Astrocyte (in vitro differentiated cells and primary cell): ENCODE results near the gene ZHX3. TPM values are rescaled to one million over a fixed set of nuclear protein-coding genes. Genes with fewer than 3 reads are reported as not detected.
A peak's percentile ranks its signal among the peaks of the same experiment; 100 is the strongest.

ENCODE experiments used
- DNase-seq: peaks from one replicate; pipeline ENCODE4 v3.0.0-alpha.2; 2010; ENCODE audit warnings: low read depth
- FAIRE-seq: peaks from 2 replicates; lab custom pipeline; 2011; peaks lifted over from hg19 to GRCh38; lab: Jason Lieb, UNC
- H2AFZ ChIP-seq: 2 replicates; pipeline ENCODE4 v1.6.0; 2012; ENCODE audit warnings: low read depth, low read length, inconsistent platforms
- H3K27ac ChIP-seq: 2 replicates; pipeline ENCODE4 v1.5.1; 2011; ENCODE audit warnings: low read depth, low read length, inconsistent platforms
- H3K27me3 ChIP-seq: 2 replicates; pipeline ENCODE4 v1.6.0; 2011; ENCODE audit warnings: low read length, inconsistent platforms; ENCODE audit not compliant: insufficient read depth
- H3K36me3 ChIP-seq: 2 replicates; pipeline ENCODE4 v1.5.1; 2011; ENCODE audit warnings: low read length, inconsistent platforms; ENCODE audit not compliant: insufficient read depth
- H3K4me1 ChIP-seq: 2 replicates; pipeline ENCODE4 v1.5.1; 2011; ENCODE audit warnings: low read length, inconsistent platforms; ENCODE audit not compliant: insufficient read depth
- H3K4me2 ChIP-seq: 2 replicates; pipeline ENCODE4 v1.6.0; 2012; ENCODE audit warnings: low read length, inconsistent platforms
- H3K4me3 ChIP-seq: 2 replicates; pipeline ENCODE4 v1.5.1; 2011; ENCODE audit warnings: low read depth, mild to moderate bottlenecking, low read length, inconsistent platforms; ENCODE audit not compliant: insufficient read depth
- H3K79me2 ChIP-seq: 2 replicates; pipeline ENCODE4 v1.6.0; 2012; ENCODE audit warnings: mild to moderate bottlenecking, low read length, inconsistent platforms; ENCODE audit not compliant: insufficient read depth
- H3K9ac ChIP-seq: 2 replicates; pipeline ENCODE4 v1.6.0; 2012; ENCODE audit warnings: mild to moderate bottlenecking, low read length, inconsistent platforms
- H3K9me3 ChIP-seq: 2 replicates; pipeline ENCODE4 v1.5.1; 2012; ENCODE audit warnings: low read depth, mild to moderate bottlenecking, low read length, inconsistent platforms; ENCODE audit not compliant: insufficient read depth
- H4K20me1 ChIP-seq: 2 replicates; pipeline ENCODE4 v1.6.0; 2012; ENCODE audit warnings: low read length, inconsistent platforms; ENCODE audit not compliant: insufficient read depth
- H3K27ac Mint-ChIP-seq: one replicate; pipeline ENCODE4 v1.8.0; 2021; ENCODE audit warnings: mild to moderate bottlenecking, mixed read lengths; ENCODE audit not compliant: unreplicated experiment
- H3K27me3 Mint-ChIP-seq: one replicate; pipeline ENCODE4 v1.8.0; 2021; ENCODE audit warnings: low read depth, mixed read lengths; ENCODE audit not compliant: unreplicated experiment
- H3K36me3 Mint-ChIP-seq: one replicate; pipeline ENCODE4 v1.8.0; 2021; ENCODE audit warnings: low read depth, mixed read lengths; ENCODE audit not compliant: unreplicated experiment
- H3K4me1 Mint-ChIP-seq: one replicate; pipeline ENCODE4 v1.8.0; 2021; ENCODE audit warnings: low read depth, mixed read lengths; ENCODE audit not compliant: unreplicated experiment
- H3K4me3 Mint-ChIP-seq: one replicate; pipeline ENCODE4 v1.8.0; 2021; ENCODE audit warnings: mild to moderate bottlenecking, moderate library complexity, mixed read lengths; ENCODE audit not compliant: unreplicated experiment
- H3K9me3 Mint-ChIP-seq: one replicate; pipeline ENCODE4 v1.8.0; 2021; ENCODE audit warnings: mild to moderate bottlenecking, mixed read lengths; ENCODE audit not compliant: unreplicated experiment
- CTCF ChIP-seq: IDR thresholded peaks from 2 replicates; pipeline ENCODE4 v1.5.1; 2011; ENCODE audit warnings: low read depth, mild to moderate bottlenecking, inconsistent platforms, low read length, moderate library complexity; ENCODE audit not compliant: insufficient read depth
- EZH2 ChIP-seq: IDR thresholded peaks from 2 replicates; pipeline ENCODE4 v1.6.1; 2012; ENCODE audit warnings: mild to moderate bottlenecking, low read length, inconsistent platforms; ENCODE audit not compliant: insufficient read depth
- total RNA-seq: library from RNA; stranded (reverse); gene quantifications from 2 replicates; pipeline ENCODE4 v1.2.1, GENCODE V29; 2021

The ZHX3 gene
- total RNA-seq, 1 donor from 2014 or later, result 41.6 TPM

- Mint-ChIP-seq H3K36me3 (peaks cover 4% of the 10 kb centered on the region), H3K27me3 (no peaks in the 10 kb centered on the region), H3K4me3 (no peak overlapping the region), H3K4me1 (peaks cover 36% of the 10 kb centered on the region), H3K9me3 (no peaks in the 10 kb centered on the region), H3K27ac (no peak overlapping the region)
- Histone ChIP-seq H2AFZ (no peak overlapping the region), H3K4me3 (no peak overlapping the region), H3K4me1 (peaks cover 37% of the 10 kb centered on the region), H4K20me1 (peaks cover 99% of the 10 kb centered on the region), H3K9ac (no peak overlapping the region), H3K9me3 (no peaks in the 10 kb centered on the region), H3K27ac (no peak overlapping the region), H3K36me3 (no peaks in the 10 kb centered on the region), H3K27me3 (no peaks in the 10 kb centered on the region), H3K4me2 (no peak overlapping the region), H3K79me2 (peaks cover 100% of the 10 kb centered on the region)
- FAIRE-seq (no peak), DNase-seq (no peak)
- TF ChIP-seq CTCF (no peak), EZH2 (no peak)
Measured at GRCh38 chr20:41142919-41143318, 174.6 kb downstream of the ZHX3 start.

GRCh38 chr20:41142245-41142644, 175.3 kb downstream of the ZHX3 start:
- peaks cover 37% of the 10 kb centered on the region for H3K4me1 ChIP-seq
- FAIRE-seq, result no peak
- no peaks in the 10 kb centered on the region for H3K27me3 ChIP-seq
- peaks cover 99% of the 10 kb centered on the region for H3K79me2 ChIP-seq
- no peak overlapping the region for H3K27ac ChIP-seq
- no peak for TF ChIP-seq EZH2
- H2AFZ ChIP-seq, result no peak overlapping the region
- Mint-ChIP-seq H3K4me1 (peaks cover 36% of the 10 kb centered on the region), H3K9me3 (no peaks in the 10 kb centered on the region), H3K27ac (no peak overlapping the region), H3K36me3 (peaks cover 4% of the 10 kb centered on the region), H3K4me3 (peak overlapping the region; percentile 13), H3K27me3 (no peaks in the 10 kb centered on the region)
- H3K9ac ChIP-seq, result no peak overlapping the region
- no peaks in the 10 kb centered on the region for H3K9me3 ChIP-seq
- no peaks in the 10 kb centered on the region for H3K36me3 ChIP-seq
- H3K4me3 ChIP-seq, result no peak overlapping the region
- H4K20me1 ChIP-seq, result peaks cover 93% of the 10 kb centered on the region
- DNase-seq, result no peak
- H3K4me2 ChIP-seq, result peak overlapping the region; percentile 96

DNA sequence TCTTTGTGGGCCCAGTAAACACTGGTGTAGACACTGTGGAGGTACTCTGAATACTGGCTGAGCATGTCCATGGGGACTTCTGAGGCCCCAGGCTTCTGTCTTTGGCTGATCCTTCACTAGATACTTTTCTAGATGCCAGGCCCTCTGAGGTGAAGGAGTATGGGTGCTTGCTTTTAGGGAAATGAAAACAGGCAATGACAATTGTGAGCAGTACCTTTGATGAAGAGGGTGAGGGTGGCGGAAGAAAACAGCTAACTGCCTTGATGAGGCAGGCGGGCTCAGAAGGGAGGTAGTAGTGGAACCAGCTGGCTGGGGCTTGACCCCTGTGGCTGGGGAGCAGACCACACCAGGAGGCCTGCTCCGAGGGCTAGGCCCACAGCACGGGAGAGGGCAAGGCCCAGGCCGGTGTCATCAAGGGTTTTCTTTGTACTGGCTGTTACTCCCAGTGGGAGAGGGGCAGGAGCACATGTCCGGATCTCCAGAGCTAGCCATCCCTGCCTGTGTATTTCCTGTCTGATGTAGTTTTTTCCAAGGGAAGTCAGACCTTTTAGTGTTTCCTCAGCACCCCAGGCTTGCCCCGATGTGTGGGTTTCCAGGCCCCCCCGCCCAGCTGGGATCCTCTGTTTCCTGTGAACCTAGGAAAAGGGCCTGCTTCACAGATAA, 176.2 kb downstream of the ZHX3 start:
- H3K27me3 ChIP-seq, result no peaks in the 10 kb centered on the region
- H2AFZ ChIP-seq, result no peak overlapping the region
- peak overlapping the region; percentile 4 for H3K27ac ChIP-seq
- Mint-ChIP-seq H3K4me3 (peak overlapping the region; percentile 72), H3K36me3 (peaks cover 4% of the 10 kb centered on the region), H3K27ac (peak overlapping the region; percentile 66), H3K27me3 (no peaks in the 10 kb centered on the region), H3K9me3 (no peaks in the 10 kb centered on the region), H3K4me1 (peaks cover 36% of the 10 kb centered on the region)
- no peaks in the 10 kb centered on the region for H3K9me3 ChIP-seq
- H3K4me2 ChIP-seq, result peak overlapping the region; percentile 96
- H3K4me3 ChIP-seq, result no peak overlapping the region
- TF ChIP-seq EZH2 (no peak), CTCF (no peak)
- peaks cover 83% of the 10 kb centered on the region for H4K20me1 ChIP-seq
- DNase-seq (peak; percentile 34), FAIRE-seq (no peak)
- H3K9ac ChIP-seq, result peak overlapping the region; percentile 29
- no peaks in the 10 kb centered on the region for H3K36me3 ChIP-seq
- H3K79me2 ChIP-seq, result peaks cover 90% of the 10 kb centered on the region
- H3K4me1 ChIP-seq, result peaks cover 41% of the 10 kb centered on the region
